Sigmoid colon (tissue), 7 donors: ENCODE measurements around the gene ANXA2. TPM values are rescaled to one million over a fixed set of nuclear protein-coding genes. Genes with fewer than 3 reads are reported as not detected.

Experiments
- DNase-seq: peaks from one replicate; pipeline ENCODE4 v3.0.0-alpha.2; 2019
- H3K27ac ChIP-seq, 4 donors: fragments of 200-600 bp; sonication (generic); one replicate each; pipeline ENCODE4 v1.5.1; 2016 to 2019; ENCODE audit warnings: mild to moderate bottlenecking in 1 of 4
- H3K27me3 ChIP-seq, 3 donors: fragments of 200-600 bp; sonication (generic); one replicate each; pipeline ENCODE4 v1.5.1; 2019; ENCODE audit warnings: mild to moderate bottlenecking in 1 of 3
- H3K36me3 ChIP-seq, 4 donors: fragments of 200-600 bp; sonication (generic); one replicate each; pipeline ENCODE4 v1.5.1; 2016 to 2019
- H3K4me1 ChIP-seq, 4 donors: fragments of 200-600 bp; sonication (generic); one replicate each; pipeline ENCODE4 v1.5.1; 2017 to 2019
- H3K4me3 ChIP-seq, 4 donors: fragments of 200-600 bp; sonication (generic); one replicate each; pipeline ENCODE4 v1.5.1; 2017 to 2019; ENCODE audit warnings: mild to moderate bottlenecking in 2 of 4, moderate library complexity in 1 of 4
- H3K9me3 ChIP-seq, 4 donors: fragments of 200-600 bp in 3 of 4; sonication (generic) in 3 of 4; one replicate each; pipeline versions ENCODE4 v1.5.1 to v1.6.1; 2013 to 2019
- EP300 ChIP-seq, 4 donors: sonication (generic); formaldehyde crosslinking; IDR thresholded peaks; one replicate each; pipeline ENCODE4 v1.6.1; 2017; ENCODE audit warnings: antibody characterized with exemption in 4 of 4
- POLR2A ChIP-seq, 2 donors: fragments of 450-650 bp; IDR thresholded peaks; one replicate each; pipeline ENCODE4 v1.6.1; 2016; ENCODE audit warnings: antibody characterized with exemption in 2 of 2, mild to moderate bottlenecking in 2 of 2, moderate library complexity in 2 of 2
- POLR2AphosphoS5 ChIP-seq, 4 donors: sonication (generic); formaldehyde crosslinking; IDR thresholded peaks; one replicate each; pipeline ENCODE4 v1.6.1; 2017; ENCODE audit warnings: antibody characterized with exemption in 4 of 4
- WGBS, 2 donors: extraction: QIAGEN DNeasy Blood & Tissue Kit; methylation state at CpG; one replicate each; pipeline ENCODE4 v1.1.7; 2013; 5-methylcytosine and 5-hydroxymethylcytosine counted together
- intact Hi-C: fragments of 100-400 bp; cut with DNase I; formaldehyde crosslinking; loops from one replicate; pipeline ENCODE4 v1.15.1; 2023
- polyA plus RNA-seq, 3 donors: library from polyadenylated mRNA; stranded (reverse); fragments of 200-250 nt; gene quantifications; one replicate each; pipeline ENCODE4 v1.2.3, GENCODE V29; 2013
- total RNA-seq, 4 donors: library from RNA; depleted of rRNA; stranded (reverse); fragments of >200 nt; gene quantifications; one replicate each; pipeline ENCODE4 v1.1.0, GENCODE V29; 2016
- TF ChIP-seq, protein P1 (sequence below), 4 experiments: fragments of 450-650 bp in 3 of 4; fragments of 200-600 bp in 1 of 4; IDR thresholded peaks; one replicate each; pipeline ENCODE4 v1.5.1; 2016 to 2019; ENCODE audit warnings: antibody characterized with exemption in 4 of 4, mild to moderate bottlenecking in 3 of 4, moderate library complexity in 2 of 4
- donor health status: healthy with polysubstance abuse.
- donor health status: Bipolar disorder and iron deficiency.
- donor health status: healthy.

Gene ANXA2
- total and polyA plus RNA-seq, 7 donors = 157 to 3,307 (median 366) TPM

- no peak for DNase-seq
- no peak for TF ChIP-seq EP300 (IDR thresholded peaks at IDR 0.05)
- TF ChIP-seq, protein P1, sequence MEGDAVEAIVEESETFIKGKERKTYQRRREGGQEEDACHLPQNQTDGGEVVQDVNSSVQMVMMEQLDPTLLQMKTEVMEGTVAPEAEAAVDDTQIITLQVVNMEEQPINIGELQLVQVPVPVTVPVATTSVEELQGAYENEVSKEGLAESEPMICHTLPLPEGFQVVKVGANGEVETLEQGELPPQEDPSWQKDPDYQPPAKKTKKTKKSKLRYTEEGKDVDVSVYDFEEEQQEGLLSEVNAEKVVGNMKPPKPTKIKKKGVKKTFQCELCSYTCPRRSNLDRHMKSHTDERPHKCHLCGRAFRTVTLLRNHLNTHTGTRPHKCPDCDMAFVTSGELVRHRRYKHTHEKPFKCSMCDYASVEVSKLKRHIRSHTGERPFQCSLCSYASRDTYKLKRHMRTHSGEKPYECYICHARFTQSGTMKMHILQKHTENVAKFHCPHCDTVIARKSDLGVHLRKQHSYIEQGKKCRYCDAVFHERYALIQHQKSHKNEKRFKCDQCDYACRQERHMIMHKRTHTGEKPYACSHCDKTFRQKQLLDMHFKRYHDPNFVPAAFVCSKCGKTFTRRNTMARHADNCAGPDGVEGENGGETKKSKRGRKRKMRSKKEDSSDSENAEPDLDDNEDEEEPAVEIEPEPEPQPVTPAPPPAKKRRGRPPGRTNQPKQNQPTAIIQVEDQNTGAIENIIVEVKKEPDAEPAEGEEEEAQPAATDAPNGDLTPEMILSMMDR (IDR thresholded peaks at IDR 0.05) = no peak
- no peak for TF ChIP-seq POLR2A (IDR thresholded peaks at IDR 0.05)
- TF ChIP-seq POLR2AphosphoS5 (IDR thresholded peaks at IDR 0.05) = no peak
- H3K27me3 ChIP-seq = no peaks in the 10 kb centered on the region
- intact Hi-C loops = no loop called here
- no peak overlapping the region for H3K4me3 ChIP-seq
- 83 to 84% methylated on average over 3 of the region's 3 CpGs for WGBS, 2 donors
- H3K36me3 ChIP-seq = peaks cover 0 to 14% (median 5%) of the 10 kb centered on the region in 4 donors
- H3K9me3 ChIP-seq = no peaks in the 10 kb centered on the region
- H3K4me1 ChIP-seq = peaks cover 0 to 28% (median 22%) of the 10 kb centered on the region in 4 donors
- H3K27ac ChIP-seq = no peak overlapping the region
Observed at GRCh38 chr15:60384053-60384452, 13.7 kb downstream of the ANXA2 start.

DNA sequence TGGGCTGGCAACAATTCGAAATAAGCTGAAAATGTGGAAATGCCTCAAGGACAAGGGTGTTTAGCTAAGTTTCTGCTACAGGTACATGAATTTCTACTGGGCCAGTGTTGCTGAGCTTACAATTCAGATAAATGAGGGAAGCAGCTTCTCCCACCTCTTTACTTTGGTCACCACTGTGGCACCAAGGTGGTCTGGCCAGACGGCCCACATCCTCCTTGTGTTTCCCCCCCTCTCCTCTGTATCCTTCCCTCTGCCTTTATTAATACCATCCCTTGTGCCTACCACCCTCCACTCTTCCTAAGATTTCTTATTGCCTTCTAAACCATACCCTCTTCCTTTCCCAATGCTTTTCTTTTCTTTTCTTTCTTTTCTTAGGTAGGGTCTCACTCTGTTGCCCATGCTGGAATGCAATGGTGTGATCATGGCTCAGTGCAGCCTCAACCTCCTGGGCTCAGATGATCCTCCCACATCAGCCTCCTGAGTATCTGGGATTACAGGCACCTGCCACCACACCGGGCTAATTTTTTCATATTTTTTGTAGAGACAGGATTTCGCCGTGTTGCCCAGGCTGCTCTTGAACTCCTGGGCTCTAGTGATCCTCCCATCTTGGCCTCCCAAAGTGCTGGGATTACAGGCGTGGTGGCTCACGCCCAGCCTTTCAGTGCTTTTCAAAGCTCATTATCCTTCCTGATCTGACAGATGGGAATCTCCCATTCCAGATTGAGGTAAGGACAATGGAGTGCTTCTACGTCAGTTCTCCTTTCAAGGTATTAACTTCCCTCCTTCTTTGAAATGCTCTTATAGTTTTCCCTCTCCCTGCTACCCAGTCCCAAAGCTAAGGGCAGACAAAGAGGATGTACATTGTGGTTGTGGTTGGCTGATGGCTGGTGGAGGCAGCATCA, 14.8 kb downstream of the ANXA2 start:
- intact Hi-C loops = no loop called here
- Histone ChIP-seq H3K36me3 (peaks cover 0 to 14% (median 5%) of the 10 kb centered on the region in 4 donors), H3K4me3 (no peak overlapping the region), H3K27ac (no peak overlapping the region), H3K4me1 (peaks cover 0 to 28% (median 21%) of the 10 kb centered on the region in 4 donors), H3K9me3 (no peaks in the 10 kb centered on the region), H3K27me3 (no peaks in the 10 kb centered on the region)
- no peak for DNase-seq
- no peak for TF ChIP-seq POLR2AphosphoS5 (IDR thresholded peaks at IDR 0.05)
- TF ChIP-seq, protein P1 (IDR thresholded peaks at IDR 0.05) = no peak
- TF ChIP-seq EP300 (IDR thresholded peaks at IDR 0.05) = no peak
- no peak for TF ChIP-seq POLR2A (IDR thresholded peaks at IDR 0.05)
- 89 to 96% methylated on average over 8 of the region's 8 CpGs for WGBS, 2 donors

DNA sequence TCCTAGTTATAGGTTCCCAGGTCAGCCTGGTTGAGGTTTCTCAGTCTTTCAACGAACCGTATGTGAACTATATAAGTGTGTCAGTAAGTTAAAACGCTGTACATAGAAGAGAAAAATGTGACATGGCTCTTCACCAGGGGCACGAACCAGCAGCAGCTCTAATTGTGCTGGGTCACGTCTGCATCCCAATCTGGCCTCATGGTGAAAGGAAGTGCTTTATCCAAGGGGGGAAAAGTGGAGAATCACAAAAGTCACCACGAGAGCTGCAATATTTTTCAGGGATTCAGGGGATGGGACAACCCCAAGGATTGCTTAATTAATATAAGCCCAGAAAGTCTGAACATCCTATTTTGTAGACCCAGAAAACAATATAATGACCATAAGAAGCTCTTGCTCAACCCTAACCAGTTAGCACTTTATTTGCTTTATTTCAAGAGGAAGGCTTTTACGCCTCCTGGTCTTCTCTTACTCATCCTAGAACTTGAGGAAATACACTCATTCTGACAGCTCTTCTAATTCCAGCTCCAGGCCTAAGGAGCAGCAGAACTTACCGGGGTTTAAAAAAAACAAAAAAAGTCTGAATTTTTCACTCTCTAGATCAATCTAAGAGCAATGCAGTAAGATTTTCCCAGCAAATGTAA, 16.5 kb downstream of the ANXA2 start:
- Histone ChIP-seq H3K36me3 (peaks cover 0 to 20% (median 11%) of the 10 kb centered on the region in 4 donors), H3K4me1 (peaks cover 0 to 26% (median 21%) of the 10 kb centered on the region in 4 donors), H3K4me3 (no peak overlapping the region), H3K27me3 (no peaks in the 10 kb centered on the region), H3K27ac (no peak overlapping the region), H3K9me3 (no peaks in the 10 kb centered on the region)
- 91 to 92% methylated on average over 8 of the region's 8 CpGs for WGBS, 2 donors
- DNase-seq = no peak
- intact Hi-C loops = no loop called here
- TF ChIP-seq POLR2AphosphoS5 (IDR thresholded peaks at IDR 0.05) (no peak), POLR2A (IDR thresholded peaks at IDR 0.05) (no peak), EP300 (IDR thresholded peaks at IDR 0.05) (no peak)
- TF ChIP-seq, protein P1 (IDR thresholded peaks at IDR 0.05) = no peak

GRCh38 chr15:60379525-60380274, 18.1 kb downstream of the ANXA2 start:
- intact Hi-C loops = no loop called here
- TF ChIP-seq EP300 (IDR thresholded peaks at IDR 0.05) (no peak), POLR2AphosphoS5 (IDR thresholded peaks at IDR 0.05) (peak; percentile 14 to 58 (median 34))
- DNase-seq = no peak
- Histone ChIP-seq H3K27me3 (no peaks in the 10 kb centered on the region), H3K4me3 (no peak overlapping the region), H3K27ac (peak overlapping the region; percentile 17 to 50 (median 34)), H3K9me3 (no peaks in the 10 kb centered on the region), H3K4me1 (peaks cover 0 to 33% (median 28%) of the 10 kb centered on the region in 4 donors), H3K36me3 (peaks cover 0 to 18% (median 10%) of the 10 kb centered on the region in 4 donors)
- 26 to 62% methylated on average over 8 of the region's 8 CpGs for WGBS, 2 donors
